ENCODE results near the gene ABCA7. TPM values are rescaled to one million over a fixed set of nuclear protein-coding genes. Genes with fewer than 3 reads are reported as not detected.

ABCA7 gene
- total RNA-seq, 1 experiment from 2014 or later, result 91.4 TPM

- H3K4me3 ChIP-seq (replicated peaks in 1 of 2; ENCODE audit: low read depth in 1 of 2, low read length in 2 of 2), result no peak overlapping the region
- no peak overlapping the region for H3K4me2 ChIP-seq (ENCODE audit: low read length)
- TF ChIP-seq TCF7L2 (IDR thresholded peaks at IDR 0.05; ENCODE audit: borderline replicate concordance, extremely low read depth, insufficient read depth, insufficient read length), result no peak
- no peak for TF ChIP-seq EZH2phosphoT487 (IDR thresholded peaks at IDR 0.05; ENCODE audit: borderline replicate concordance)
- no peak for TF ChIP-seq REST (IDR thresholded peaks at IDR 0.05; ENCODE audit: low read depth)
- no peak for TF ChIP-seq SIN3A (IDR thresholded peaks at IDR 0.05; ENCODE audit: low read depth)
- TF ChIP-seq CEBPB (IDR thresholded peaks at IDR 0.05; ENCODE audit: low read depth), result no peak
- TF ChIP-seq RAD21 (IDR thresholded peaks at IDR 0.05; ENCODE audit: low read depth), result no peak
- TF ChIP-seq POLR2A (IDR thresholded peaks at IDR 0.05; ENCODE audit: borderline replicate concordance, extremely low read depth, insufficient read depth, insufficient read length), result no peak
- no peak for TF ChIP-seq ATF3 (IDR thresholded peaks at IDR 0.05)
- H3K79me2 ChIP-seq (ENCODE audit: insufficient read depth, low read length), result no peaks in the 10 kb centered on the region
- ChIA-PET POLR2A (interaction anchor here (1.8 kb wide), 1 partner anchor 28 kb away, joined by 6 read pairs; the partner anchor contains the start of gene GPX4), CTCF (interaction anchor here (4.9 kb wide), 1 partner anchor 11 kb away, joined by 20 read pairs; no protein-coding TSS in a partner anchor), RAD21 (ENCODE audit: low non-redundant PET in 1 of 2, low total read pairs in 2 of 2, uncharacterized antibody in 2 of 2, unreplicated experiment in 2 of 2) (no interaction called here)
- H3K9me2 ChIP-seq (ENCODE audit: insufficient read depth), result no peaks in the 10 kb centered on the region
- ATAC-seq (no peak), DNase-seq (ENCODE audit: low read depth, low spot score) (no peak)
- no peaks in the 10 kb centered on the region for H3K9me3 ChIP-seq (ENCODE audit: control insufficient read depth in 1 of 2, insufficient read depth in 1 of 2, low read depth in 1 of 2, low read length in 2 of 2)
- no peak overlapping the region for H3K9ac ChIP-seq (ENCODE audit: low read length)
- H3K27me3 ChIP-seq (ENCODE audit: insufficient read depth, low read length), result no peaks in the 10 kb centered on the region
- H3K4me1 ChIP-seq (ENCODE audit: control insufficient read depth in 1 of 2, insufficient read depth in 2 of 2, low read length in 2 of 2), result peaks cover 0 to 16% of the 10 kb centered on the region in 2 experiments; a peak in 2 of 4 replicates
- intact Hi-C loops (cut with micrococcal nuclease), result no loop called here
- no TSS peak for BruUV-seq (replicated peaks)
- H3K36me3 ChIP-seq (ENCODE audit: control insufficient read depth in 1 of 2, insufficient read depth in 2 of 2, low read length in 2 of 2), result peaks cover 0 to 12% of the 10 kb centered on the region in 2 experiments; a peak in 2 of 4 replicates
- no peak overlapping the region for H2AFZ ChIP-seq (ENCODE audit: low read depth, low read length, poor library complexity, severe bottlenecking)
- H3K27ac ChIP-seq (ENCODE audit: low read depth, low read length), result no peak overlapping the region
- H4K20me1 ChIP-seq (ENCODE audit: insufficient read depth), result no peaks in the 10 kb centered on the region
Observed at GRCh38 chr19:1076046-1076386, 36.1 kb downstream of the ABCA7 start.

Data from HCT116 (cell line).